GM12878 (cell line): Measurements from ENCODE around the gene ITSN1. TPM values are rescaled to one million over a fixed set of nuclear protein-coding genes. Genes with fewer than 3 reads are reported as not detected.

ENCODE experiments used
- HSF1 ChIP-seq: fragments of 150-350 bp; IDR thresholded peaks from 2 replicates; pipeline ENCODE4 v1.6.1; 2014; ENCODE audit warnings: mild to moderate bottlenecking, low read depth, low read length
- MEF2A ChIP-seq: IDR thresholded peaks from 2 replicates; pipeline ENCODE4 v1.6.1; 2011; ENCODE audit warnings: low read depth, mild to moderate bottlenecking, low read length, moderate library complexity; ENCODE audit not compliant: insufficient read depth
- YBX1 ChIP-seq: fragments of 450-650 bp; IDR thresholded peaks from 2 replicates; pipeline ENCODE4 v1.6.1; 2016; ENCODE audit warnings: antibody characterized with exemption
- polyA plus RNA-seq, 11 experiments: library from polyadenylated mRNA; depleted of rRNA in 4 of 11; unstranded in 6 of 11; stranded (reverse) in 5 of 11; fragments of >200 nt; fragmentation: Nextera tagmentation in 4 of 11; fragmentation: Illumina TruSeq in 1 of 11; extraction: Ambion mirVana in 4 of 11; extraction: Trizol in 1 of 11; gene quantifications; 1 replicate in 1 of 11; 2 replicates in 10 of 11; pipeline versions ENCODE4 v1.2.1 to v1.2.3, GENCODE V29; 2011 to 2016; ENCODE audit warnings: inconsistent platforms in 2 of 11, missing spikeins in 2 of 11, low read depth in 1 of 11
- total RNA-seq, 4 experiments: library from RNA; depleted of rRNA in 3 of 4; stranded (reverse); fragments of >200 nt in 3 of 4; fragmentation: Illumina TruSeq in 1 of 4; extraction: Trizol in 1 of 4; gene quantifications; 2 replicates each; pipeline versions ENCODE4 v1.2.1 to v1.2.3, GENCODE V29; 2013 to 2021
- TF ChIP-seq, protein P1 (sequence below): fragments of 450-650 bp; IDR thresholded peaks from 2 replicates; pipeline ENCODE4 v1.6.1; 2017; ENCODE audit warnings: mild to moderate bottlenecking
- TF ChIP-seq, protein P2 (sequence below): fragments of 450-650 bp; formaldehyde crosslinking; IDR thresholded peaks from 2 replicates; pipeline ENCODE4 v1.4.0; 2022; ENCODE audit warnings: mild to moderate bottlenecking, moderate library complexity

ITSN1 gene
- total and polyA plus RNA-seq, 10 of the 15 experiments (the other 5 are each of a cell fraction or from before 2014, with no cell fraction given) = 0.89 to 10.6 (median 4.8) TPM

GRCh38 chr21:33824156-33824941 is 182.0 kb downstream of the ITSN1 start (continued):
- no peak for TF ChIP-seq HSF1
- TF ChIP-seq, protein P1, sequence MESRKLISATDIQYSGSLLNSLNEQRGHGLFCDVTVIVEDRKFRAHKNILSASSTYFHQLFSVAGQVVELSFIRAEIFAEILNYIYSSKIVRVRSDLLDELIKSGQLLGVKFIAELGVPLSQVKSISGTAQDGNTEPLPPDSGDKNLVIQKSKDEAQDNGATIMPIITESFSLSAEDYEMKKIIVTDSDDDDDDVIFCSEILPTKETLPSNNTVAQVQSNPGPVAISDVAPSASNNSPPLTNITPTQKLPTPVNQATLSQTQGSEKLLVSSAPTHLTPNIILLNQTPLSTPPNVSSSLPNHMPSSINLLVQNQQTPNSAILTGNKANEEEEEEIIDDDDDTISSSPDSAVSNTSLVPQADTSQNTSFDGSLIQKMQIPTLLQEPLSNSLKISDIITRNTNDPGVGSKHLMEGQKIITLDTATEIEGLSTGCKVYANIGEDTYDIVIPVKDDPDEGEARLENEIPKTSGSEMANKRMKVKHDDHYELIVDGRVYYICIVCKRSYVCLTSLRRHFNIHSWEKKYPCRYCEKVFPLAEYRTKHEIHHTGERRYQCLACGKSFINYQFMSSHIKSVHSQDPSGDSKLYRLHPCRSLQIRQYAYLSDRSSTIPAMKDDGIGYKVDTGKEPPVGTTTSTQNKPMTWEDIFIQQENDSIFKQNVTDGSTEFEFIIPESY = no peak
- TF ChIP-seq, protein P2, sequence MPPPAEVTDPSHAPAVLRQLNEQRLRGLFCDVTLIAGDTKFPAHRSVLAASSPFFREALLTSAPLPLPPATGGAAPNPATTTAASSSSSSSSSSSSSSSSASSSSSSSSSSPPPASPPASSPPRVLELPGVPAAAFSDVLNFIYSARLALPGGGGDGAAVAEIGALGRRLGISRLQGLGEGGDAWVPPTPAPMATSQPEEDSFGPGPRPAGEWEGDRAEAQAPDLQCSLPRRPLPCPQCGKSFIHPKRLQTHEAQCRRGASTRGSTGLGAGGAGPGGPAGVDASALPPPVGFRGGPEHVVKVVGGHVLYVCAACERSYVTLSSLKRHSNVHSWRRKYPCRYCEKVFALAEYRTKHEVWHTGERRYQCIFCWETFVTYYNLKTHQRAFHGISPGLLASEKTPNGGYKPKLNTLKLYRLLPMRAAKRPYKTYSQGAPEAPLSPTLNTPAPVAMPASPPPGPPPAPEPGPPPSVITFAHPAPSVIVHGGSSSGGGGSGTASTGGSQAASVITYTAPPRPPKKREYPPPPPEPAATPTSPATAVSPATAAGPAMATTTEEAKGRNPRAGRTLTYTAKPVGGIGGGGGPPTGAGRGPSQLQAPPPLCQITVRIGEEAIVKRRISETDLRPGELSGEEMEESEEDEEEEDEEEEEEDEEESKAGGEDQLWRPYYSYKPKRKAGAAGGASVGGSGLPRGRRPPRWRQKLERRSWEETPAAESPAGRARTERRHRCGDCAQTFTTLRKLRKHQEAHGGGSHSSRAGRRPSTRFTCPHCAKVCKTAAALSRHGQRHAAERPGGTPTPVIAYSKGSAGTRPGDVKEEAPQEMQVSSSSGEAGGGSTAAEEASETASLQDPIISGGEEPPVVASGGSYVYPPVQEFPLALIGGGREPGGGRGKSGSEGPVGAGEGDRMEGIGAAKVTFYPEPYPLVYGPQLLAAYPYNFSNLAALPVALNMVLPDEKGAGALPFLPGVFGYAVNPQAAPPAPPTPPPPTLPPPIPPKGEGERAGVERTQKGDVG (CRISPR knock-in tag) = no peak
- no peak for TF ChIP-seq MEF2A
- TF ChIP-seq YBX1 = no peak
